ENCODE data around the gene GMPR.
"Not testable (repeated sequence)": the region's sequence is repeated elsewhere in the genome, so short reads cannot be mapped to it uniquely, and the experiment has no call there.

GMPR gene

DNA sequence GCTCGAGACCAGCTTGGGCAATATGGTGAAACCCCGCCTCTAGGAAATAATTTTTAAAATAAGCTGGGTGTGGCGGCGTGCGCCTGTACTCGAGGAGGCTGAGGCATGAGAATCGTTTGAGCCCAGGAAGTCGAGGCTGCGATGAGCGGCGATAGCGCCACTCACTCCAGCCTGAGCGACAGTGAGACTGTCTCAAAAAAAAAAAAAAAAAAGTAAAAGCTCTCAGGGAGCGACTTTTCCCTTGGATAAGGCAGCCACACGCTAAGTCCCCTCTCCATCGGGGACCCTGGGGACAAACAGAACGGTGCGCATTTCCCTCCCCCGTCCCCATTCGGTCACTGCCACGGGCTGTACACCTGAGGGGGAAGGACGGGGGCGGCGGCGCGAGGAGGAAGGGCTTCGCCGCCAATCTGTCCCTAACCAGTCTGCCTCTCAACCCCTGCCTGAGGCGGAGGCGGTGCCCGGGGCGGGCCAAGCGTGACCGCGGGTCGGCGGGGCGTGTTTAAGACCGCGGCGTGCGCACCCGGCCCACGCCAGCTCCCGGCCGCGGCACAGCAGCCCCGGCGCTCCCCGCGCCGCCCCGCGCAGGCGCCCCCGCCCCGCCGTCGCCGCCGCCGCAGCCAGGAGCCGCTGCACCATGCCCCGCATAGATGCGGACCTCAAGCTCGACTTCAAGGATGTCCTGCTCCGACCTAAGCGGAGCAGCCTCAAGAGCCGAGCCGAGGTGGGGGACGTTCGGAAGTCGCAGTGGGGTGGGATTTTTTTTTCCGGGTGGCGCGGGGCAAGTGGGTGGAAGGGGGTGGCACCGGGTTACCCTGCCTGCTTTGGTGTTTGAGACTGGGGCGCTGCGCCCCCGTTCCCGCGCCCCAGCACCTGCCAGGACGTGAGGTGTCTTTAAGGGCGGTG, at the start of gene GMPR:
GMPR (plus strand) TSS at position 531 of the 906 bp plus-strand sequence; CDS start at position 638, 107 bp downstream.
- peak; percentile 79 for DNase-seq

DNA sequence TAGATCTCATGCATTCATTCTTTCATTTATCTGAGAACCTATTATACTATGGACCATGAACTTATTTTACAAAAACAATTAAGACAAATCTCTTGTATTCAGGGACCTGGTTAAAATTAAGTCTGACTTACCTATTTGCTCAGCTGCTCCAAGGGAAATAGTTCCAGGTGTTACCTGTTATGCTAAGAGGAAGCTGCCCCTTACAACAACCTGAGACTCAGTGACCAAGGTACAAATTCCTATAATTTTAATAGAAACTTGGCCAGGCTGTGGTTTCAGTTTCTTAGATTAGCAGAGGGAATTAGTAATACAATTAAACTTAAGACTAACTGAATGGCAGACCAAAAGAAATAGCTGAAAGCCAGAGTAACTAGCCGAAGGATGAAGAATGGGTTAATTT, 48.2 kb upstream of the GMPR start:
- DNase-seq: no peak

DNA sequence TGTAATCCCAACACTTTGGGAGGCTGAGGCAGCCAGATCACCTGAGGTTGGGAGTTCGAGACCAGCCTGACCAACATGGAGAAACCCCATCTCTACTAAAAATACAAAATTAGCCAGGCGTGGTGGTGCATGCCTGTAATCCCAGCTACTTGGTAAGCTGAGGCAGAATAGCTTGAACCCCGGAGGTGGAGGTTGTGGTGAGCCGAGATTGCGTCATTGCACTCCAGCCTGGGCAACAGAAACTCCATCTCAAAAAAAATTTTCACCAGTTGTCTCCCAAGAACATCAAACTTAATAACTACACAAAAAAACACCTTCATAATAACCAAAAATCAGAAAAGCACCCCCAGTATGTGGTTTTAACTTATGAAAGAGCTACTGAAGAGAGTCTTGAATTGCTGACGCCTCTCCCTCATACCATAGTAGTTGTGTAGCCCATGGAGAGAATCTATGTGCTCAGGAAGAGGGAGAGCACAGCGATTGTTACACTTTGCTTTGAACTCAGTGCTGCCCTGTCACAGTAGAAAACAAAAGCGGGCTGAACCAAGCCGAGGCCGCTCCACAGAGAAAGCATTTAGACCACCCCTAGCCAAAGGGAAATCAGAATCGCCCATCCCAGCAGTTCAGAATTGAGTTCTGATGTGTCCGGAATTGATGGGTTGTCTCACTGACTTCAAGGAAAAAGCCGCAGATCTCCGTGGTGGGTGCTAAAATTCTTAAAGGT, 42.0 kb upstream of the GMPR start:
- DNase-seq: no peak

DNA sequence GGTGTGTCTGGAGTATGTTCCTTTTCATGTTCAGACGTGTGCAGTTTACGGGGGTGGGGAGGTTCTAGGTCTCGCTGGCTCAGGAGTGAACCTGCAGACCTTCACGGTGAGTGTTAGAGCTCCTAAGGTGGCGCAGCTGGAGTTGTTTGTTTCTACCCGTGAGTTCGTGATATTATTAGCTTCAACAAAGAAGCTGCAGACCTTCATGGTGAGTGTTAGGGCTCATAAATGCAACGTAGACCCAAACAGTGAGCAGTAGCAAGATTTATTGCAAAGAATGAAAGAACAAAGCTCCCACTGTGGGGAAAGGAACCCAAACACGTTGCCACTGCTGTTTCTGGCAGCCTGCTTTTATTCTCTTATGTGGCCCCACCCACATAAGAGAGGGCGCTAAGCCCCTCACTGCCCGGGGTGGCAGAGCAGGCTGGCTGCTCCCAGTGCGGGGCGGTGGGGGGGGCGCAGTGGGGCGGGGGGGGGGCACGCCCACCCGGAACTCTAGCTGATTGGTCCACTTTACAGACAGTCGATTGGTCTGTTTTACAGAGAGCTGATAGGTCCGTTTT, 41.3 kb upstream of the GMPR start:
- DNase-seq: no peak

DNA sequence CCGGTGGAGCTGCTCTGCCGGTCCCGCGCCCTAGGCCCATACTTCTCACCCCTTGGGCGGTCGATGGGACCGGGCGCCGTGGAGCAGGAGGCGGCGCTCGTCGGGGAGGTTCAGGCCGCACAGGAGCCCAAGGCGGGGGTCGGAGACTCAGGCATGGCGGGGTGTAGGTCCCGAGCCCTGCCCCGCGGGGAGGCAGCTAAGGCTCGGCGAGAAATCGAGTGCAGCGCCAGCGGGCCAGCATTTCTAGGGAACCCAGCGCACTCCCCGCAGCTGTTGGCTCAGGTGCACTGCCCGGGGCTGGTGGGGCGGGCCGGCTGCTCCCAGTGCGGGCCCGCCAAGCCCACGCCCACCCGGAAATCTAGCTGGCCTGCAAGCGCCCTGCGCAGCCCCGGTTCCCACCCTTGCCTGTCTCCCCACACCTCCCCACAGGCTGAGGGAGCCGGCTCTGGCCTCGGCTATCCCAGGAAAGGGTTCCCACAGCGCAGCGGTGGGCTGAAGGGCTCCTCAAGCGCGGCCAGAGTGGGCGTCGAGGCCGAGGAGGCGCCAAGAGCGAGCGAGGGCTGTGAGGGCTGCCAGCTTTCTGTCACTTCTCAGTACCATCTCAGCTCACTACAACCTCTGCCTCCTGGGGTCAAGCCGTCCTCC, 40.2 kb upstream of the GMPR start:
- no peak for DNase-seq

DNA sequence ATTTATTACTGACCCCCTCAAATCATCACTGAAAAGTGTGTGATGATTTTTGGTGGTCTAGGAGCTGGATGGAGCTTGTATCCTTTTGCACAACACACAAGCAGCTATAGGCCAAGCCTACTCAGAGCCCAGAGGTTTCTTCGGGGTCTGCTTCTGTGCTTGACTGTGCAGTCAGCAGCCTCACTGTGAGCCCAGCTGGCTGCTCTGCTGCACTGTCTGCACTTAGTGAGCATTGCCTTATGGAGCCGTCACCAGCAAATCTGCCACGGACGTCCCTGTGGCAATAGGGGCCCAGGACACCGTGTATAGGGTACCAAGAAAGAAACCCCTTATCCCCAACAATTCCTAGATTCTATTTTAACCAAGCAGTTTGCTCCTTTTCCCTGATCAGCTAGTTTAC, 38.6 kb upstream of the GMPR start:
- DNase-seq: no peak

DNA sequence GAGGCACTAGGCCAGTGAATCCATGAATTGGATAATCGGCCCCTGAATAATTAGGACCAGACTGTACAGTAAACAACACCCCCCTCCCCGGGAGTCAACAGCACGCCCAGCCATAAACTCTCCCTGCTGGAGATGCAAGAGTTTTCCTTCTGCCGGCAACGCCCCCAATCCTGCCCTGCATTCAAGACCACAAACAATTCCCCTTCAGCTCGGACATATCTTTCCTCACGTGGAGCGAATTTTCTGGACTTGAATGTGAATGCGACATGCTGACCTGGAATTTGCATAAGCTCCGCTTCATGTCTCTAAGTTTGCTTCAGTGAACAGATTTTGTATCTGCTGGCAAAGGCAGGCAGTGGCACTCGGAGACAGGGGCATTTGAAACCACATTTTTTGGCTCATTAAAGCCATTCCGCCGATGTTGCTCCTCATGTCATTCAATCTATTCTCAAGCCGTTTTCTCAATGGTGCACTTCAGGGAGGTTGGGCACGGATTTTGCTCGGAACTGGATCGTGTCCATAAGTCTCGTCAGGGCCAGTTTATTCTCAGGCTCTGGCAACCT, 38.0 kb upstream of the GMPR start:
- DNase-seq: no peak

DNA sequence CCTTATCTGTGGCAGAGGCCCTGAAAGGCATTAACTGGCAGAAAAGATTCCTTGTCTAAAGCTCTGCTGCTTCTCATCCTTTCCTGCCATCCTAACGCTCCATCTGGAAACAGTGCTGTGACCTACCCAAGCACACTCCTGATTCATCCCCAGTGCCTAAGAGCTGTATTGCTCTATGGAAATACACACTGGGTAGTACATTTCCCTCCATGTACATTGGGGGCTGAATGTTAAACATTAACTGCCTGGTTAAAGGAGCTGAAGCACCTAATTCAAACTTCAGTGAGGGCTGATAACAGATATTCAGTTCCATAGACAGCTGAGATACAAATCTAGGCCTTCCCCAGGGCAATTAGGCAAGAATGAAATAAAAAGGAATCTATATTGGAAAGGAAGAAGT, 36.7 kb upstream of the GMPR start:
- no peak for DNase-seq

DNA sequence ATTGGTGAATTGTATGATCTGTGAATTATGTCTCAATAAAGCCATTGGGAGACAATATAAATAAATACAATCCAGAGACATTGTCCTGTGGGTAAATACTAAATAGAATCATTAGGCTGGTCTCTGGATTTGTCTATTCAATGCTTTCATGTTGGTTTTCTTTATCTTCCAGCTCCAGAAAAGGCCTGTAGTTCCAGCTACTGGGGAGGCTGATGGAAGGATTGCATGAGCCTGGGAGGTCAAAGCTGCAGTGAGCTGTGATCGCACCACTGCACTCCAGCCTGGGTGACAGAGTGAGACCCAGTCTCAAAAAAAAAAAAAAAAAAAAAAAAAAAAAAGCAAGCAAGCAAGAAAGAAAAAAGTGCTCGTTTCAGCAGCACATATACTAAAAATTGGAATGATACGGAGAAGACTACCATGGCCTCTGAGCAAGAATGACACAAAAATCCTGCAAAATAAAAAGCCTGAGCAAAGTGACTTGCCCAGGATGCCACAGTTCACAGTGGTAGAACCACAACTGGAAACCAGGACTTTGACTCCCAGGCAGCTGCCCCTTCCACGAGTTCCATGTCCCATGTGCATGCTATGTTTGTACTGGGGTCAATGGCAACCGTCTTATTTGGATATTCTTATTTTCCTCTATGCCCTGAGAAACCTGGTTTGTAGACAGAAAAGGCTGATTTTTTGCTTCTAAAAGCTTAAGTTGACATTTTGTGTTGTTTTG, 33.6 kb upstream of the GMPR start:
- DNase-seq: no peak

DNA sequence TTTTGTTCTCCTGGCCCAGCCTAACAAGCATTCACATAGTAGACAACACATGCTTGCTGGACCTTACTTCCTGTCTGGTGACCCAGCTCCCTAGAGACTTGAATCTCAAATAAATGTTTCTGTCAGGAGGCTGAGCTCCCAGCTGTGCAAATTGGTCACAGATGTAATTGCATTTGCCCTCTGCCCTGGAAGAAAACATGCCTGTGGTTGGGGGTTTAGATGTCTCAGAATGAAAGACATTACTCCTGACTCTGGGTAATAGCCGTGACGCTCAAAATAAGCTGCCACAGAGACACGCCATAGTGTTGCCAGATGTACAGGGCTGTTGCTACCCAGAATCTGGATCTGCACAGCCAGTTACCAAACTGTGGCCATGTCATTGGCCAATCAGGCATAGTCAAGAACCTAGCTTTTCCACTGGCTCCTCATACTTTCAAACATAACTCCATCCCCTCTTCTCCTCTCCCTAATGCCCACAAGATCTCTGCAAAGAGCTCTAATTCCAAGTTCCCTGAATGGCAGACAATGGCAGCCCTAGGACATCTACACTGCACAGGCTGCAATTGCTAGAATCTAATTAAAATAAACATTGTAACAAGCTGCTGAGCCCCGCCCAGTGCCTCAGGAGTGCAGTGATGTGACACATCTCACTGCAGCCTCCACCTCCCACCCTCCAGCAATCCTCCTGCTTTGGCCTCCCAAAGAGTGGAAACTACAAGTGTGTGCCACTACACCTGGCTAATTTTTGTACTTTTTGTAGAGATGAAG, 32.8 kb upstream of the GMPR start:
- DNase-seq: no peak

DNA sequence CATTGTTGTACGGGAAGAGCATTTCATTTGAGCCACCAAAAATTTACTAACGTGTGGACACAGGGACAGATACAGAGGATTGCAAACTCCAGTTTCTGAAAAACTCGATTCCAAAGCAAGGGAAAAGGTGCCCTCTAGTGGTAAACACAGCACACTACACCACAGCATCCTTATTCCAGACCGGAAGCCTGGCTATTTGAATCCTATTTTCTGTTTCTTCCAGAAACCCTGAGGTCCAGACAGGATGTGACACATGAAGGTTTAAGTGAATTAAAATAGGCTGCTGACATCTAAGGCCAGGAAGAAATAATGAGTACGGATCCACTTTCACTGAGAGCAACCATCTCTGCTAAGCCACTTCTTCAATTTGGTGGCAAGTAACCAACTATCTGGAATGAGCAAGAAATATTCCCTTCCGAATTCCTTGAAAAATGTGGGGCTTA, 31.8 kb upstream of the GMPR start:
- no peak for DNase-seq

DNA sequence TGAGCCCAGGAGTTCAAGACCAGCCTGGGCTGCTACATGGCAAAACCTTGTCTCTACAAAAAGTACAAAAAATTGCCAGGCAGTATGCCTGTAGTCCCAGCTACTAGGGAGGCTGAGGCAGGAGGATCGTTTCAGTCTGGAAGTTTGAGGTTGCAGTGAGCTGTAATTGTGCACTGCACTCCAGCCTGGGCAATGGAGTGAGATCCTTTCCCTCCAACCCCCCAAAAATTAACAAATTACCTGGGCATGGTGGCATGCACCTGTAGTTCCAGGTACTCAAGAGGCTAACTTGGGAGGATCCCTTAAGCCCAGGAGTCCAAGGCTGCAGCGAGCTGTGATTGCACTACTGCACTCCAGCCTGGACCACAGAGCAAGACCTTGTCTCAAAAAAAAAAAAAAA, 29.4 kb upstream of the GMPR start:
- no peak for DNase-seq

DNA sequence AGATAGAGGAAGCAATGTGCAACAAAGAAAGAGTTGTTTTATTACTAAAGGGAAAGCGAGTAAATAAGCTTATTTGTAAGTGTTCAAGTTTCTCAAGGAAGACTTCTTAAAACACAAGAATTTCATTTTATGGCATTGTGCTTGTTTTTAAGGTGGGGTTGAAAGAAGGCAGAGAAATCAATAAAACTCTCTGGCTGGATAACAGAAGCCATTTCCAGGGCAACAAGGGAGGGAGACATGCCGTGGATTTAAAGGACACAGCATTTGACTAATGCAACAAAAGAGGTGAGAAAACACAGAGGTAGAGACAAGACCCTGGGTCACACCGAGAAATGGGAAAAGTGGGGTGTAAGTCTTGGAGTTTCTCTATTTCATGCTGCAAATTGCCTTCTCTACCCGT, 28.8 kb upstream of the GMPR start:
- DNase-seq: no peak

DNA sequence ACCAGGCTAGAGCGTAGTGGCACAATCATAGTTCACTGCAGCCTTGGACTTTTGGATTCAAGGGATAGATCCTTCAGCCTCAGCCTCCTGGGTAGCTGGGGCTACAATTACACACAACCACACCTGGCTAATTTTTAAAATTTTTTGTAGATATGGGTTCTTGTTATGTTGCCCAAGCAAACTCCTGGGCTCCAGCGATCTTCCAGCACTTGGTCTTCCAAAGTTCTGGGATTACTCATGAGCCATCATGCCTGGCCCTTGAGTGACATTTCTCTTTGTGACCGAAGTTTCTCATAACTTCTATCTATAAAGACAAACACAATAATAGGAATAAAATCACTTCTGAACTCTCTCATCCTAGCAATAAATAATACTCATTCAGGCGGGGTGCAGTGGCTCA, 26.1 kb upstream of the GMPR start:
- DNase-seq: no peak

DNA sequence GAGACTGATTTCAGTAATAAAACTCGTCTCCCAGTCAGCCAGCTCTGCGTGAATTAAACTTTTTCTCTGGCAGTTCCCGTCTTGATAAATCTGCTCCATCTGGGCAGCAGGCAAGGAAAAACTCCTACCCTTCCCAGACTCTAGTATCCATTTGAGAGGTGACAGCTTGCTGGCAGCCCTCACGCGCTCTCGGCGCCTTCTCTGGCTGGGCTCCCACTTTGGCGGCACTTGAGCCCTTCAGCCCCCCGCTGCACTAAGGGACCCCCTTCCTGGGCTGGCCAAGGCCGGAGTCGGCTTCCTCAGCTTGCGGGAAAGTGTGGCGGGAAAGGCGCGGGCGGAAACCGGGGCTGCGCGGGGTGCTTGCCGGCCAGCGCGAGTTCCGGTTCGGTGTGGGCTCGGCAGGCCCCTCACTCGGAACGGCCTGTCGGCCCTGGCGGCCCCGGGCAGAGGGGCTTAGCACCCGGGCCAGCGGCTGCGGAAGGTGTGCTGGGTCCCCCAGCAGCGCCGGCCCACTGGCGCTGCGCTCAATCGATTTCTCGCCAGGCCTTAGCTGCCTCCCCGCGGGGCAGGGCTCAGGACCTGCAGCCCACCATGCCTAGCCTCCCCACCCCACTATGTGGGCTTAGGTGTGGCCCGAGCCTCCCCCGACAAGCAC, 21.8 kb upstream of the GMPR start:
- DNase-seq: no peak

DNA sequence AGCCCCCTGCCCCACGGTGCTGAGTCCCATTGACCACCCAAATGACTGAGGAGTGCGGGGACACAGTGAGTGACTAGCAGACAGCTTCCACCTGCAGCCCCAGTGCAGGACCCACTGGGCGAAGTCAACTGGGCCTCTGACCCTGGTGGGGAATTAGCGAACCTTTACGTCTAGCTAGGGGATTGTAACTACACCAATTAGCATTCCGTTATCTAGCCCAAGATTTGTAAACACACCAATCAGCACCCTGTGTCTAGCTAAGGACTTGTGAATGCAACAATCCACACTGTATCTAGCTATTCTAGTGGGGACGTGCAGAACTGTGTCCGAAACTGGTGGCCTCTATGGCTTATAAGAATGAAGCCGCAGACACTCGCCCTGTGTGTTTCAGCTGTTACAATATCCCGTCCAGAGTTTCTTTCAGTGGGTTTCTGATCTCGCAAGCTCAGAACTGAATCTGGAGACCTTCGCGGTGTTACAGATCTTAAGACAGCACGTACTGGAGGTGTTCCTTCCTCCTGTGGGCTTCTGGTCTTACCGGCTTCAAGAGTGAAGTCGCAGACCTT, 21.1 kb upstream of the GMPR start:
- no peak for DNase-seq

DNA sequence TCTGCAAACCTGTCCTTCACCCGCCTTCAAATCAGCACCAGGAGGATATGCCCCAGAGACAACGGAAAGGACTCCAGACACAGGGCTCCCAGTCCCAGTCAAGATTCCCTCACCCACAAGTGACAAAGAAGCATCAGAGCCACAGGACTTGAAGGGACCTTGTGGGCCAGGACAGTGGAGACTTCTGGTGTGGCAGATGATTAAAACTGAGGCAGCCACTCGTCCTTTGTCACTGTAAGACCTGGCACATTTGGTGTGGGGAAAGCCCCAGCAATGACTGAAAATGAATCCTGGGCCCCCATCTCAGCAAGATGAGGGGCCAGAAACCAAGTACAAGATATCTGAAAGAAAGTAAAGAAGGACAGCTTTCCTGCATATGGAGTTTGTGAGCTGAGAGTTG, 15.6 kb upstream of the GMPR start:
- no peak for DNase-seq

DNA sequence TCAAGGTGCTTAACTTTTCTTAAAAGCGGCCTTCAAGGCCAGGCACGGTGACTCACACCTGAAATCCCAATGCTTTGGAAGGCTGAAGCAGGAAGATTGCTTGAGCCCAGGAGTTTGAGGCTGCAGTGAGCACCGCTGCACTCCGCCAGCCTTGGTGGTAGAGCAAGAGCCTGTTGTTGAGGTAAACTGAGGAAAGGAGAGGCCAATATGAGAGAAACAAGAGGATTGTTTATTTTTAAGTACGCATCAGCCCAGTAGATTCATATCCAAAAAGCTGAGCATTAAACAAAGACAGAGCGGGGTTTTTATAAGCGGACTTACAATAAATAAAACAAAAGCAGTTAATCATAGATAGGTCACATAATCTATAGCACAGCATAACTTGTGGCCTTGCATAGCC, 15.0 kb upstream of the GMPR start:
- DNase-seq: no peak

DNA sequence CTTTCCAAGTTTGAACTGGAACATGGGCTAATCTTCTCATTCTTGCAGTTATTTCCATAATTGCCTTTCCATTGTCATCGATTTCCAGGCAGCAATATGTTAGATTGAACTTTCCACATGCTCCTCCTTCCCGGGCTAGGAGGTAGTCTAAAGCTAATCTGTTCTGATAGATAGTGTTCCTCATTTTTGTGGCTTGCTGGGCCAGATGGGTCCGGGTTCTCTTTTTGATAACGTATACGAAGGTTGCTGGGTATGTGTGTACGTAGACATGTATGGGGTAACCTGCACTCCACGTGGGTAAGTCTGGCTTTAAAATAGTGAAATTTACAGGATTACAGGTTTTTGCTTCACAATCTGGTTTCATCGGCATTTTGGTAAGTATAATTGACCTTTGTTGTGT, 14.0 kb upstream of the GMPR start:
- DNase-seq: no peak

DNA sequence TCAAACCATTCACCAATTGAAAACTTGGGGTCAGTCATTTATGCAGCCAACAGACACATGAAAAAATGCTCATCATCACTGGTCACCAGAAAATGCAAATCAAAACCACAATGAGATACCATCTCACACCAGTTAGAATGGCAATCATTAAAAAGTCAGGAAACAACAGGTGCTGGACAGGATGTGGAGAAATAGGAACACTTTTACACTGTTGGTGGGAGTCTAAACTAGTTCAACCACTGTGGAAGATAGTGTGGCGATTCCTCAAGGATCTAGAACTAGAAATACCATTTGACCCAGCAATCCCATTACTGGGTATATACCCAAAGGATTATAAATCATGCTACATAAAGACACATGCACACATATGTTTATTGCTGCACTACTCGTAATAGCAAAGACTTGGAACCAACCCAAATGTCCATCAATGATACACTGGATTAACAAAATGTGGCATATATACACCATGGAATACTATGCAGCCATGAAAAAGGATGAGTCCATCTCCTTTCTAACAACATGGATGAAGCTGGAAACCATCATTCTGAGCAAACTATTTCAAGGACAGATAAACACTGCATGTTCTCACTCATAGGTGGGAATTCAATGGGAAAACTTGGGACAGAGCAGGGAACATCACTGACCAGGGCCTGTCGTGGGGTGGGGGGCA, 13.2 kb upstream of the GMPR start:
- DNase-seq: not testable (repeated sequence)
